GM13976 (cell line): ENCODE results near the gene BAIAP2L1.

Source experiments
- DNase-seq: peaks from one replicate; pipeline ENCODE4 v3.0.0; 2012; ENCODE audit warnings: low spot score
- CTCF ChIP-seq: IDR thresholded peaks from 2 replicates; pipeline ENCODE4 v1.5.1; 2012; ENCODE audit warnings: borderline replicate concordance, mild to moderate bottlenecking; ENCODE audit not compliant: insufficient read depth; ENCODE audit errors: extremely low read depth, missing control alignments, control extremely low read depth
- in situ Hi-C: fragments of 300-500 bp; cut with MboI; formaldehyde crosslinking; loops from one replicate; pipeline ENCODE4 v1.12.0; 2022; ENCODE audit warnings: low sequenced_read_pairs, mixed read lengths, inconsistent platforms; ENCODE audit not compliant: unreplicated experiment

BAIAP2L1 gene

GRCh38 chr7:98314469-98314868 lies 86.4 kb downstream of the BAIAP2L1 start:
- in situ Hi-C loops, result no loop called here
- peak; percentile 61 for DNase-seq
- no peak for TF ChIP-seq CTCF

- in situ Hi-C loops, result no loop called here
- DNase-seq, result no peak
- no peak for TF ChIP-seq CTCF
Observed at GRCh38 chr7:98312201-98312600, 88.7 kb downstream of the BAIAP2L1 start.

GRCh38 chr7:98309566-98309965 lies 91.3 kb downstream of the BAIAP2L1 start:
- in situ Hi-C loops, result loop anchor here (10.0 kb wide), 1 partner anchor 85 kb away; no protein-coding TSS in a partner anchor
- no peak for DNase-seq
- TF ChIP-seq CTCF, result no peak

- TF ChIP-seq CTCF, result no peak
- DNase-seq, result no peak
- in situ Hi-C loops, result loop anchor here (10.0 kb wide), 1 partner anchor 87 kb away; no protein-coding TSS in a partner anchor
Observed at GRCh38 chr7:98307971-98308466, 92.9 kb downstream of the BAIAP2L1 start.

GRCh38 chr7:98305951-98306535 lies 94.8 kb downstream of the BAIAP2L1 start:
- TF ChIP-seq CTCF, result no peak
- in situ Hi-C loops, result loop anchor here (10.0 kb wide), 1 partner anchor 89 kb away; no protein-coding TSS in a partner anchor
- DNase-seq, result no peak

GRCh38 chr7:98303906-98304305 lies 97.0 kb downstream of the BAIAP2L1 start:
- in situ Hi-C loops, result loop anchor here (10.0 kb wide), 1 partner anchor 91 kb away; no protein-coding TSS in a partner anchor
- DNase-seq, result no peak
- TF ChIP-seq CTCF, result no peak
